ENCODE measurements around the gene NSD1.
A peak's percentile ranks its signal among the peaks of the same experiment; 100 is the strongest.

NSD1 gene

GRCh38 chr5:177123789-177124485, 9.6 kb upstream of the NSD1 start:
- no peaks in the 10 kb centered on the region for H3K4me1 ChIP-seq (ENCODE audit: control insufficient read depth, insufficient read depth, low read length)
- H3K9ac ChIP-seq (ENCODE audit: low read length) = no peak overlapping the region
- no peaks in the 10 kb centered on the region for H3K27me3 ChIP-seq (ENCODE audit: control insufficient read depth, insufficient read depth, low read length)
- H3K27ac ChIP-seq (ENCODE audit: low read depth, low read length) = no peak overlapping the region
- H3K36me3 ChIP-seq (ENCODE audit: control insufficient read depth, insufficient read depth, low read length) = no peaks in the 10 kb centered on the region
- no peak overlapping the region for H3K4me3 ChIP-seq (ENCODE audit: low read length)

GRCh38 chr5:177124486-177124991, 9.0 kb upstream of the NSD1 start:
- H3K27ac ChIP-seq (ENCODE audit: low read depth, low read length) = no peak overlapping the region
- no peak overlapping the region for H3K9ac ChIP-seq (ENCODE audit: low read length)
- H3K4me1 ChIP-seq (ENCODE audit: control insufficient read depth, insufficient read depth, low read length) = no peaks in the 10 kb centered on the region
- H3K27me3 ChIP-seq (ENCODE audit: control insufficient read depth, insufficient read depth, low read length) = no peaks in the 10 kb centered on the region
- H3K4me3 ChIP-seq (ENCODE audit: low read length) = no peak overlapping the region
- no peaks in the 10 kb centered on the region for H3K36me3 ChIP-seq (ENCODE audit: control insufficient read depth, insufficient read depth, low read length)

GRCh38 chr5:177126771-177127170, 6.8 kb upstream of the NSD1 start:
- Histone ChIP-seq H3K27me3 (ENCODE audit: control insufficient read depth, insufficient read depth, low read length) (no peaks in the 10 kb centered on the region), H3K9ac (ENCODE audit: low read length) (no peak overlapping the region), H3K27ac (ENCODE audit: low read depth, low read length) (no peak overlapping the region), H3K36me3 (ENCODE audit: control insufficient read depth, insufficient read depth, low read length) (no peaks in the 10 kb centered on the region), H3K4me1 (ENCODE audit: control insufficient read depth, insufficient read depth, low read length) (no peaks in the 10 kb centered on the region), H3K4me3 (ENCODE audit: low read length) (no peak overlapping the region)

- no peaks in the 10 kb centered on the region for H3K4me1 ChIP-seq (ENCODE audit: control insufficient read depth, insufficient read depth, low read length)
Observed at GRCh38 chr5:177128551-177128981, 5.0 kb upstream of the NSD1 start.

GRCh38 chr5:177130211-177131018, 3.2 kb upstream of the NSD1 start:
- Histone ChIP-seq H3K4me3 (ENCODE audit: low read length) (no peak overlapping the region), H3K36me3 (ENCODE audit: control insufficient read depth, insufficient read depth, low read length) (no peaks in the 10 kb centered on the region), H3K27me3 (ENCODE audit: control insufficient read depth, insufficient read depth, low read length) (no peaks in the 10 kb centered on the region), H3K4me1 (ENCODE audit: control insufficient read depth, insufficient read depth, low read length) (peaks cover 8% of the 10 kb centered on the region), H3K9ac (ENCODE audit: low read length) (no peak overlapping the region), H3K27ac (ENCODE audit: low read depth, low read length) (no peak overlapping the region)

More at GRCh38 chr5:177128551-177128981, 5.0 kb upstream of the NSD1 start:
- Histone ChIP-seq H3K36me3 (ENCODE audit: control insufficient read depth, insufficient read depth, low read length) (no peaks in the 10 kb centered on the region), H3K4me3 (ENCODE audit: low read length) (no peak overlapping the region), H3K27ac (ENCODE audit: low read depth, low read length) (no peak overlapping the region), H3K27me3 (ENCODE audit: control insufficient read depth, insufficient read depth, low read length) (no peaks in the 10 kb centered on the region), H3K9ac (ENCODE audit: low read length) (no peak overlapping the region)

- Histone ChIP-seq H3K36me3 (ENCODE audit: control insufficient read depth, insufficient read depth, low read length) (no peaks in the 10 kb centered on the region), H3K27me3 (ENCODE audit: control insufficient read depth, insufficient read depth, low read length) (no peaks in the 10 kb centered on the region), H3K4me3 (ENCODE audit: low read length) (no peak overlapping the region), H3K9ac (ENCODE audit: low read length) (no peak overlapping the region), H3K27ac (ENCODE audit: low read depth, low read length) (no peak overlapping the region), H3K4me1 (ENCODE audit: control insufficient read depth, insufficient read depth, low read length) (peaks cover 12% of the 10 kb centered on the region)
Observed at GRCh38 chr5:177131019-177131320, 2.6 kb upstream of the NSD1 start.

- H3K4me3 ChIP-seq (ENCODE audit: low read length) = no peak overlapping the region
- H3K4me1 ChIP-seq (ENCODE audit: control insufficient read depth, insufficient read depth, low read length) = peaks cover 18% of the 10 kb centered on the region
- no peak overlapping the region for H3K9ac ChIP-seq (ENCODE audit: low read length)
- no peaks in the 10 kb centered on the region for H3K27me3 ChIP-seq (ENCODE audit: control insufficient read depth, insufficient read depth, low read length)
- peak overlapping the region; percentile 93 for H3K27ac ChIP-seq (ENCODE audit: low read depth, low read length)
- H3K36me3 ChIP-seq (ENCODE audit: control insufficient read depth, insufficient read depth, low read length) = no peaks in the 10 kb centered on the region
Observed at GRCh38 chr5:177131352-177132135, 2.0 kb upstream of the NSD1 start.

- Histone ChIP-seq H3K27ac (ENCODE audit: low read depth, low read length) (peak overlapping the region; percentile 93), H3K4me3 (ENCODE audit: low read length) (peak overlapping the region; percentile 84), H3K36me3 (ENCODE audit: control insufficient read depth, insufficient read depth, low read length) (no peaks in the 10 kb centered on the region), H3K27me3 (ENCODE audit: control insufficient read depth, insufficient read depth, low read length) (no peaks in the 10 kb centered on the region), H3K4me1 (ENCODE audit: control insufficient read depth, insufficient read depth, low read length) (peaks cover 27% of the 10 kb centered on the region), H3K9ac (ENCODE audit: low read length) (peak overlapping the region; percentile 35)
Observed at GRCh38 chr5:177132136-177133095, 1.2 kb upstream of the NSD1 start.

- Histone ChIP-seq H3K4me3 (ENCODE audit: low read length) (peak overlapping the region; percentile 84), H3K9ac (ENCODE audit: low read length) (peak overlapping the region; percentile 7), H3K36me3 (ENCODE audit: control insufficient read depth, insufficient read depth, low read length) (no peaks in the 10 kb centered on the region), H3K4me1 (ENCODE audit: control insufficient read depth, insufficient read depth, low read length) (peaks cover 29% of the 10 kb centered on the region), H3K27me3 (ENCODE audit: control insufficient read depth, insufficient read depth, low read length) (no peaks in the 10 kb centered on the region), H3K27ac (ENCODE audit: low read depth, low read length) (peak overlapping the region; percentile 87)
Observed at GRCh38 chr5:177133853-177134696, 502 bp downstream of the NSD1 start.

GRCh38 chr5:177134697-177135225, 1.2 kb downstream of the NSD1 start:
- H3K9ac ChIP-seq (ENCODE audit: low read length) = peak overlapping the region; percentile 7
- no peaks in the 10 kb centered on the region for H3K27me3 ChIP-seq (ENCODE audit: control insufficient read depth, insufficient read depth, low read length)
- H3K4me3 ChIP-seq (ENCODE audit: low read length) = peak overlapping the region; percentile 84
- peak overlapping the region; percentile 87 for H3K27ac ChIP-seq (ENCODE audit: low read depth, low read length)
- H3K36me3 ChIP-seq (ENCODE audit: control insufficient read depth, insufficient read depth, low read length) = no peaks in the 10 kb centered on the region
- H3K4me1 ChIP-seq (ENCODE audit: control insufficient read depth, insufficient read depth, low read length) = peaks cover 29% of the 10 kb centered on the region

- Histone ChIP-seq H3K4me1 (ENCODE audit: control insufficient read depth, insufficient read depth, low read length) (peaks cover 28% of the 10 kb centered on the region), H3K36me3 (ENCODE audit: control insufficient read depth, insufficient read depth, low read length) (peaks cover 4% of the 10 kb centered on the region), H3K27ac (ENCODE audit: low read depth, low read length) (no peak overlapping the region), H3K4me3 (ENCODE audit: low read length) (no peak overlapping the region), H3K9ac (ENCODE audit: low read length) (no peak overlapping the region), H3K27me3 (ENCODE audit: control insufficient read depth, insufficient read depth, low read length) (no peaks in the 10 kb centered on the region)
Observed at GRCh38 chr5:177140312-177140711, 6.7 kb downstream of the NSD1 start.

Measured in rectal smooth muscle tissue (tissue), 1 donor.